ENCODE measurements around the gene SLC17A2. TPM values are rescaled to one million over a fixed set of nuclear protein-coding genes. Genes with fewer than 3 reads are reported as not detected.

The SLC17A2 gene
- total and polyA plus RNA-seq, 2 of the 8 experiments (the other 6 are each of a cell fraction or from before 2014, with no cell fraction given): not detected

- TF ChIP-seq, protein P1, sequence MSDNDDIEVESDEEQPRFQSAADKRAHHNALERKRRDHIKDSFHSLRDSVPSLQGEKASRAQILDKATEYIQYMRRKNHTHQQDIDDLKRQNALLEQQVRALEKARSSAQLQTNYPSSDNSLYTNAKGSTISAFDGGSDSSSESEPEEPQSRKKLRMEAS (IDR thresholded peaks at IDR 0.05): no peak
- TF ChIP-seq SUZ12 (IDR thresholded peaks at IDR 0.05; ENCODE audit: low read length) (no peak), SP1 (IDR thresholded peaks at IDR 0.05; ENCODE audit: low read depth, low read length) (no peak), JUN (IDR thresholded peaks at IDR 0.05; ENCODE audit: low read depth, low read length) (no peak)
Observed at GRCh38 chr6:25863360-25863759, 67.1 kb downstream of the SLC17A2 start (continued).

Other genes with a start within 250 kb of the SLC17A2 start
- not detected in 2 replicates for gene SLC17A4, start 175.9 kb downstream of the SLC17A2 start, total RNA-seq (2021; fragmentation: NEBNext Ultra II Directional; extraction: Animal tissue kit (Norgen Biotek cat#: 25700))
- not detected in 2 replicates for gene SLC17A4, start 175.9 kb downstream of the SLC17A2 start, polyA plus RNA-seq (2011; rRNA removed)
- gene SLC17A1, start 98.6 kb downstream of the SLC17A2 start, total RNA-seq (2021; fragmentation: NEBNext Ultra II Directional; extraction: Animal tissue kit (Norgen Biotek cat#: 25700)): not detected in 2 replicates
- not detected in 2 replicates for gene SLC17A1, start 98.6 kb downstream of the SLC17A2 start, polyA plus RNA-seq (2011; rRNA removed)
- not detected in 2 replicates for gene SLC17A3, start 56.4 kb downstream of the SLC17A2 start, total RNA-seq (2021; fragmentation: NEBNext Ultra II Directional; extraction: Animal tissue kit (Norgen Biotek cat#: 25700))
- not detected in 2 replicates for gene SLC17A3, start 56.4 kb downstream of the SLC17A2 start, polyA plus RNA-seq (2011; rRNA removed)
- 0.27 and 0.43 TPM in 2 replicates for gene TRIM38, start 32.1 kb upstream of the SLC17A2 start, total RNA-seq (2021; fragmentation: NEBNext Ultra II Directional; extraction: Animal tissue kit (Norgen Biotek cat#: 25700))
- gene TRIM38, start 32.1 kb upstream of the SLC17A2 start, polyA plus RNA-seq (2011; rRNA removed): 0.25 and 0.56 TPM in 2 replicates
- 1.6 and 2.0 TPM in 2 replicates for gene HFE, start 156.7 kb upstream of the SLC17A2 start, total RNA-seq (2021; fragmentation: NEBNext Ultra II Directional; extraction: Animal tissue kit (Norgen Biotek cat#: 25700))
- gene HFE, start 156.7 kb upstream of the SLC17A2 start, polyA plus RNA-seq (2011; rRNA removed): 0.80 and 1.6 TPM in 2 replicates

Measured in H1 (cell line).